IgD-negative memory B cell (primary cell): Measurements from ENCODE around the gene CLCN6. TPM values are rescaled to one million over a fixed set of nuclear protein-coding genes. Genes with fewer than 3 reads are reported as not detected.

Experiments used
- H3K27ac Mint-ChIP-seq, 3 donors: one replicate each; pipeline ENCODE4 v1.8.0; 2020 to 2022; ENCODE audit warnings: mild to moderate bottlenecking in 3 of 3, mixed read lengths in 3 of 3, moderate library complexity in 1 of 3
- H3K27me3 Mint-ChIP-seq: one replicate; pipeline ENCODE4 v1.8.0; 2021; ENCODE audit warnings: mixed read lengths
- H3K36me3 Mint-ChIP-seq: one replicate; pipeline ENCODE4 v1.8.0; 2020; ENCODE audit warnings: mild to moderate bottlenecking, mixed read lengths
- H3K4me1 Mint-ChIP-seq, 3 donors: one replicate each; pipeline ENCODE4 v1.8.0; 2020 to 2022; ENCODE audit warnings: mixed read lengths in 3 of 3, mild to moderate bottlenecking in 1 of 3
- H3K4me3 Mint-ChIP-seq, 4 donors: one replicate each; pipeline ENCODE4 v1.8.0; 2020 to 2022; ENCODE audit warnings: mild to moderate bottlenecking in 4 of 4, mixed read lengths in 4 of 4, moderate library complexity in 3 of 4
- H3K9me3 Mint-ChIP-seq, 3 donors: one replicate each; pipeline ENCODE4 v1.8.0; 2020 to 2021; ENCODE audit warnings: mixed read lengths in 3 of 3, mild to moderate bottlenecking in 1 of 3
- polyA plus RNA-seq: library from polyadenylated mRNA; unstranded; fragments of 300-500 nt; fragmentation: Illumina TruSeq; gene quantifications from one replicate; pipeline ENCODE4 v1.2.3, GENCODE V29; 2021

The CLCN6 gene
- polyA plus RNA-seq, 1 donor from 2014 or later, result 11.7 TPM

GRCh38 chr1:11771481-11772043, 34.4 kb upstream of the CLCN6 start:
- no peak overlapping the region for H3K27ac Mint-ChIP-seq
- no peak overlapping the region for H3K4me3 Mint-ChIP-seq
- H3K4me1 Mint-ChIP-seq, result peaks cover 0 to 5% (median 4%) of the 10 kb centered on the region in 3 donors
- no peaks in the 10 kb centered on the region for H3K9me3 Mint-ChIP-seq
- no peaks in the 10 kb centered on the region for H3K36me3 Mint-ChIP-seq
- H3K27me3 Mint-ChIP-seq, result peaks cover 4% of the 10 kb centered on the region

DNA sequence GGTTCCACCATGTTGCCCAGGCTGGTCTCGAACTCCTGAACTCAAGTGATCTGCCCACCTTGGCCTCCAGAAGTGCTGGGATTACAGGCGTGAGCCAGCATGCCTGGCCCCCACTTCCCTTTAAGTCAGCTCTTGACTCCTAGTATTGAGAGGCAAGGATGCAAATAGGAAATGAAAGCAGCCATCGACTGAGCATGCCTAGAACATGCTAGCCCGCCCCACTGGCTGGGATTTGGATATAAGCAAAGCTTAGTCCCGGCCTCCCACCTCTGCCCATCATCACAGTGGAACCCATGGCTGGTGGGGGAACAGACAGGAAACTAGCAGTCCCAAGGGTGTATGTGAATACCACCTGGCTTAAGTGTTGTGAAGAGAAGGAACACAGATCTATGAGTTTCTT, 33.5 kb upstream of the CLCN6 start:
- H3K27ac Mint-ChIP-seq, result no peak overlapping the region
- peaks cover 0 to 5% (median 4%) of the 10 kb centered on the region in 3 donors for H3K4me1 Mint-ChIP-seq
- H3K27me3 Mint-ChIP-seq, result peaks cover 4% of the 10 kb centered on the region
- H3K36me3 Mint-ChIP-seq, result no peaks in the 10 kb centered on the region
- H3K4me3 Mint-ChIP-seq, result peak overlapping the region in 2 of 4 donors; percentile 63 to 65
- H3K9me3 Mint-ChIP-seq, result no peaks in the 10 kb centered on the region

- Mint-ChIP-seq H3K4me3 (no peak overlapping the region), H3K4me1 (peaks cover 0 to 5% (median 4%) of the 10 kb centered on the region in 3 donors), H3K9me3 (no peaks in the 10 kb centered on the region), H3K27me3 (peaks cover 4% of the 10 kb centered on the region), H3K36me3 (no peaks in the 10 kb centered on the region), H3K27ac (no peak overlapping the region)
Measured at GRCh38 chr1:11774753-11775152, 31.2 kb upstream of the CLCN6 start.

GRCh38 chr1:11777658-11778322, 28.2 kb upstream of the CLCN6 start:
- no peak overlapping the region for H3K4me3 Mint-ChIP-seq
- peaks cover 4% of the 10 kb centered on the region for H3K27me3 Mint-ChIP-seq
- peak overlapping the region in 1 of 3 donors; percentile 43 for H3K27ac Mint-ChIP-seq
- no peaks in the 10 kb centered on the region for H3K9me3 Mint-ChIP-seq
- H3K36me3 Mint-ChIP-seq, result no peaks in the 10 kb centered on the region
- no peaks in the 10 kb centered on the region for H3K4me1 Mint-ChIP-seq

DNA sequence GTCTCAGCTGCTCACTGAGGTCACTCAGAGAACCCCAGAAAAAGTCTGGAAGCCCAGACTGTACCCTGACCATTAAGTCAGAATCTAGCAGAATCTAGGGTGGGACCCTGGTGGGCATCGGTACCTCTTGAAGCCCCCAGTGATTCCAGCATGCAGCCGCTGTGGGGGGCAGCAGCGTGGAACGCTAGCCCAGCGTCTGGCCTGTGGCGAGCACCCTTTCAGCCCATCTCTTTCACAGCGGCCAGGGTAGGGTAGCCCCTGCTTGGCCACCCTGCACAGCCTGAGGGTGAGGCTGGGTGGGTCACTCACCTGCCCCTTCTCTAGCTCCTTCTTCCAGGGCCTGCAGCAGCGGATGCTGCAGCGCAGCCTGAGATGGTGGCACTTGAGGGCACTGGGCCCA, 27.7 kb upstream of the CLCN6 start:
- H3K9me3 Mint-ChIP-seq, result no peaks in the 10 kb centered on the region
- H3K4me3 Mint-ChIP-seq, result no peak overlapping the region
- peaks cover 4% of the 10 kb centered on the region for H3K27me3 Mint-ChIP-seq
- peaks cover 0 to 4% (median 1%) of the 10 kb centered on the region in 3 donors for H3K4me1 Mint-ChIP-seq
- no peaks in the 10 kb centered on the region for H3K36me3 Mint-ChIP-seq
- H3K27ac Mint-ChIP-seq, result no peak overlapping the region

GRCh38 chr1:11778844-11779623, 27.0 kb upstream of the CLCN6 start:
- H3K4me1 Mint-ChIP-seq, result peaks cover 0 to 4% (median 1%) of the 10 kb centered on the region in 3 donors
- H3K27ac Mint-ChIP-seq, result no peak overlapping the region
- H3K4me3 Mint-ChIP-seq, result no peak overlapping the region
- no peaks in the 10 kb centered on the region for H3K9me3 Mint-ChIP-seq
- H3K36me3 Mint-ChIP-seq, result no peaks in the 10 kb centered on the region
- H3K27me3 Mint-ChIP-seq, result peaks cover 4% of the 10 kb centered on the region

DNA sequence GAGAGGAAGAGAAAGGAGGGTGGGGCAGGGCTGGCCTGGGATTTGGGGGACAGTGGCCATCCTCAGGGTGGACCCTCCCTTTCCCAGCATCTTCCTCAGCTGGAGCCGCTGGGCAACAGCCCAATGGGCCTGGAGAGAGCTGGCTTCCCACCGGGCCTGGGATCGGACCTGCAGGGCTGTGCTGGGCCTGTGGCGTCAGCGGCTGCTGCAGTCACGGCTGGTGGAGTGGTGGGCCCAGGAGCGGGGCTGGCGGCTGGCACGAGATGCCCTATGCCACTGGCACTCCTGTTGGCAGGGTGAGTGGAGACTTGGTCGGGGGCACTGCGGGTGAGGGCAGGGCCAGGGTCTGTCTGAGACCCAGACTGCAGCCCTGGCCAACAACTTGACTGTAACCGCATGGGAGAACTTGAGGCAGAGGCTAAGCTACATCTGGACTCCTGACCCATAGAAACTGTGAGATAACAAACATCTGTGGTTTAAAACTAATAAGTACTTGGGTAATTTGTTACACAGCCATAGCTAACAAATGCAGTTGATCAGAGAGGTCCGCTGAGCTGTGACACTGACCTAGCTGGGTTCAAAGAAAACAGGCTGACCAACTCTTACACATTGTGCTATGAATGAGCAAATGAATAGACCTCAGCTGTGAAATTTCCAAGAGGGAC, 26.1 kb upstream of the CLCN6 start:
- no peaks in the 10 kb centered on the region for H3K9me3 Mint-ChIP-seq
- no peaks in the 10 kb centered on the region for H3K36me3 Mint-ChIP-seq
- peaks cover 0 to 4% (median 1%) of the 10 kb centered on the region in 3 donors for H3K4me1 Mint-ChIP-seq
- H3K4me3 Mint-ChIP-seq, result no peak overlapping the region
- H3K27ac Mint-ChIP-seq, result no peak overlapping the region
- no peaks in the 10 kb centered on the region for H3K27me3 Mint-ChIP-seq

GRCh38 chr1:11780380-11781147, 25.4 kb upstream of the CLCN6 start:
- Mint-ChIP-seq H3K27ac (no peak overlapping the region), H3K27me3 (no peaks in the 10 kb centered on the region), H3K36me3 (no peaks in the 10 kb centered on the region), H3K4me1 (peaks cover 5 to 9% (median 5%) of the 10 kb centered on the region in 3 donors), H3K4me3 (no peak overlapping the region), H3K9me3 (no peaks in the 10 kb centered on the region)

- Mint-ChIP-seq H3K27me3 (no peaks in the 10 kb centered on the region), H3K4me3 (no peak overlapping the region), H3K4me1 (peaks cover 10 to 13% (median 10%) of the 10 kb centered on the region in 3 donors), H3K27ac (no peak overlapping the region), H3K9me3 (no peaks in the 10 kb centered on the region), H3K36me3 (no peaks in the 10 kb centered on the region)
Measured at GRCh38 chr1:11781297-11781696, 24.7 kb upstream of the CLCN6 start.

DNA sequence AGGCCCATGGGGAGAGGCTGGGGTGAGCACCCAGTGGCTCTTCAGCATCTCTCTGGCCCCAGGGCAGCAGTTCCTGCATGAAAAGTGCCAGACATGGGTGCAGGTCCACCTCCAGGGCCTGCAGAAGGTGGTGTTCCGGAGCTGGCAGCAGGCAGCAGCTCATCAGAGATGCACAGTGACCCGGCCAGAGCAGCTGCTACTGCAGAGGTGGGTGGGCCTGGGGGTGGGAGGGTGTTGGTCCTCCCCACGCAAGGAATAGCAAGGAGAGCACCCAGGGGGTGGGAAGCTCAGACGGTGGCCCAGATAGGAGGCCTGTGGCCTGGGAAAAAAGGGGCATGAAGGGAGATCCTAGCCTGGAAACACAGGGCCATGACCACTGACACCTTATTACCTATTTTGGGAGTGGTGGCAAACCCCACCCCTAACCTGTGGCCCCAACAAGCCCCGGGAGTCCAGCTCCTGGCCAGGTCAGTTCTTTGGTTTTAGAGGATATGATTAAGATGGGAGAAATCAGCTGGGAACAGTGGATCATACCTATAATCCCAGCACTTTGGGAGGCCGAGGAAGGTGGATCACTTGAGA, 23.8 kb upstream of the CLCN6 start:
- peaks cover 10 to 13% (median 13%) of the 10 kb centered on the region in 3 donors for H3K4me1 Mint-ChIP-seq
- no peaks in the 10 kb centered on the region for H3K9me3 Mint-ChIP-seq
- H3K4me3 Mint-ChIP-seq, result no peak overlapping the region
- H3K27me3 Mint-ChIP-seq, result no peaks in the 10 kb centered on the region
- no peak overlapping the region for H3K27ac Mint-ChIP-seq
- H3K36me3 Mint-ChIP-seq, result no peaks in the 10 kb centered on the region

DNA sequence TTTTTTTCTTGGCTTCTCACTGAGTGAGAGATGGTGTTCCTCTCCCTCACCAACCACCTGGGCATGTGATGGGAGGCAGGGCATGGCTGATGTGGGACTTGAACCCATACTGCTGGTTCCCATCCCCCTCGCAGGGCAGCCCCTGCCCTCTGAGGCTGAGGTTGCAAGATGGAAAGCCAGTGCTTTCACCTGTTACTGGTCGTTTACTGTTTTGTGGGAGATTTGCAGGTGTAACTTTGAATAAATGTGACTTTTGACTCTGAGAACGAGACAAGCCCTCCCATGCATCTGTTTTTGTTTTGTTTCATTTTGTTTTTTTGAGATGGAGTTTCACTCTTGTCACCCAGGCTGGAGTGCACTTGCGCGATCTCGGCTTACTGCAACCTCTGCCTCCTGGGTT, 22.4 kb upstream of the CLCN6 start:
- H3K4me1 Mint-ChIP-seq, result peaks cover 10 to 13% (median 13%) of the 10 kb centered on the region in 3 donors
- peak overlapping the region in 1 of 4 donors; percentile 41 for H3K4me3 Mint-ChIP-seq
- H3K27me3 Mint-ChIP-seq, result no peaks in the 10 kb centered on the region
- H3K36me3 Mint-ChIP-seq, result no peaks in the 10 kb centered on the region
- peak overlapping the region in 1 of 3 donors; percentile 23 for H3K27ac Mint-ChIP-seq
- H3K9me3 Mint-ChIP-seq, result no peaks in the 10 kb centered on the region

GRCh38 chr1:11784256-11784992, 21.6 kb upstream of the CLCN6 start:
- Mint-ChIP-seq H3K4me1 (peaks cover 10 to 13% (median 13%) of the 10 kb centered on the region in 3 donors), H3K4me3 (peak overlapping the region in 2 of 4 donors; percentile 12 to 41), H3K27me3 (no peaks in the 10 kb centered on the region), H3K9me3 (no peaks in the 10 kb centered on the region), H3K36me3 (peaks cover under 1% of the 10 kb centered on the region), H3K27ac (no peak overlapping the region)

DNA sequence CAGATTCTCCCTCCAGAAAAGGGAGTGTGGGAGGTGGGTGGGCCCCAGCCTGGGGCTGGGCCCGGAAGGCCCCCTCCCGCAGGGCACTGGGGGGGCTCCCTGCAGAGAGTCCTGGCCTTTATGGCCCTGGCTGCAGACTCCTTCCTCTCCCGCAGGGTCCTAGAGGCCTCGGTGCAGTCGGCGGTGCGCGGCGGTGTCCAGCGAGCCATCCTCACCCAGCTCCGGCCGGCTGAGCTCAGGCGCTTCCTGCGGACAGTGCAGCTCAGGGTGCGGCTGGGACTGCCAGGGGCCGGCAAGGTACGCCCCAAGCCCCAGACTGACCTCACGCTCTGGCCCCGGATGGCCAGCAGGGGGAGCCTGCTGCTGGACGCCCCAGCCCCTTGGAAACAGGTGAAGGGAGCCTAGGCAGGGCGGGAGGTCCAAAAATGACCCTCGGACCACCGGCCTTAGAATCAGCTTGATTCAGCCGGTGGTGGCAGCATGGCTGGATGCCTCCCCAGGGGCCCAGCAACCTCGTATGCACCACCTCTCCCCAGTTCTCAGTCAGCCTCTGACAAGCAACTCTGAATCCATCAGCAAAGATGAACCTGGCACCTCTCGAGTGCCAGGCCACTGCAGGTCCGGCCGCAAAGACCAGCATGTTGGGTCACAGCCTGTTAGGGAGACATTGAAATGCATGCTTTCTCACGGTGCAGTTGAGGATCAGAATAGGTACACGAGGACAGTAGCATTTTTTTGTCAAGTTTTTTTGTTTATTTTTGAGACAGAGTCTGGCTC, 20.8 kb upstream of the CLCN6 start:
- no peaks in the 10 kb centered on the region for H3K27me3 Mint-ChIP-seq
- H3K27ac Mint-ChIP-seq, result peak overlapping the region in 1 of 3 donors; percentile 89
- H3K36me3 Mint-ChIP-seq, result peaks cover 2% of the 10 kb centered on the region
- peak overlapping the region in 3 of 4 donors; percentile 72 to 85 (median 73) for H3K4me3 Mint-ChIP-seq
- peaks cover 10 to 13% (median 13%) of the 10 kb centered on the region in 3 donors for H3K4me1 Mint-ChIP-seq
- no peaks in the 10 kb centered on the region for H3K9me3 Mint-ChIP-seq
